ENCODE measurements around the gene C10orf67.
"Not testable (repeated sequence)": the region's sequence is repeated elsewhere in the genome, so short reads cannot be mapped to it uniquely, and the experiment has no call there.

The C10orf67 gene

GRCh38 chr10:23368816-23369640, 24.4 kb upstream of the C10orf67 start:
- Mint-ChIP-seq H3K27ac (peak overlapping the region; percentile 67), H3K9me3 (no peaks in the 10 kb centered on the region), H3K4me3 (peak overlapping the region; percentile 41), H3K27me3 (ENCODE audit: low read depth) (no peaks in the 10 kb centered on the region), H3K36me3 (ENCODE audit: low read depth) (peaks cover 7% of the 10 kb centered on the region), H3K4me1 (ENCODE audit: low read depth) (peaks cover 55% of the 10 kb centered on the region)
- DNase-seq (ENCODE audit: low spot score) = no peak

GRCh38 chr10:23367896-23368595, 23.4 kb upstream of the C10orf67 start:
- Mint-ChIP-seq H3K36me3 (ENCODE audit: low read depth) (peaks cover 7% of the 10 kb centered on the region), H3K27me3 (ENCODE audit: low read depth) (no peaks in the 10 kb centered on the region), H3K27ac (peak overlapping the region; percentile 67), H3K4me1 (ENCODE audit: low read depth) (peaks cover 58% of the 10 kb centered on the region), H3K9me3 (no peaks in the 10 kb centered on the region), H3K4me3 (peak overlapping the region; percentile 41)
- no peak for DNase-seq (ENCODE audit: low spot score)

- H3K9me3 Mint-ChIP-seq; H3K27me3 Mint-ChIP-seq (ENCODE audit: low read depth); H3K27ac Mint-ChIP-seq; H3K36me3 Mint-ChIP-seq (ENCODE audit: low read depth); H3K4me3 Mint-ChIP-seq: not testable (repeated sequence)
- peaks cover 71% of the 10 kb centered on the region for H3K4me1 Mint-ChIP-seq (ENCODE audit: low read depth)
- DNase-seq (ENCODE audit: low spot score) = peak; percentile 50
Observed at GRCh38 chr10:23365417-23366030, 20.9 kb upstream of the C10orf67 start.

- Mint-ChIP-seq H3K9me3 (no peaks in the 10 kb centered on the region), H3K27ac (peak overlapping the region; percentile 95), H3K4me3 (peak overlapping the region; percentile 82), H3K4me1 (ENCODE audit: low read depth) (peaks cover 63% of the 10 kb centered on the region), H3K36me3 (ENCODE audit: low read depth) (peaks cover 5% of the 10 kb centered on the region), H3K27me3 (ENCODE audit: low read depth) (no peaks in the 10 kb centered on the region)
- no peak for DNase-seq (ENCODE audit: low spot score)
Observed at GRCh38 chr10:23364378-23364777, 19.8 kb upstream of the C10orf67 start.

GRCh38 chr10:23363793-23364135, 19.2 kb upstream of the C10orf67 start:
- Mint-ChIP-seq H3K4me3 (peak overlapping the region; percentile 82), H3K9me3 (no peaks in the 10 kb centered on the region), H3K4me1 (ENCODE audit: low read depth) (peaks cover 57% of the 10 kb centered on the region), H3K36me3 (ENCODE audit: low read depth) (peaks cover 5% of the 10 kb centered on the region), H3K27ac (peak overlapping the region; percentile 95), H3K27me3 (ENCODE audit: low read depth) (no peaks in the 10 kb centered on the region)
- DNase-seq (ENCODE audit: low spot score) = no peak

- DNase-seq (ENCODE audit: low spot score) = peak; percentile 40
- H3K4me3 Mint-ChIP-seq = peak overlapping the region; percentile 82
- H3K4me1 Mint-ChIP-seq (ENCODE audit: low read depth) = peaks cover 50% of the 10 kb centered on the region
- peak overlapping the region; percentile 95 for H3K27ac Mint-ChIP-seq
- peaks cover 5% of the 10 kb centered on the region for H3K36me3 Mint-ChIP-seq (ENCODE audit: low read depth)
- H3K9me3 Mint-ChIP-seq = no peaks in the 10 kb centered on the region
- H3K27me3 Mint-ChIP-seq (ENCODE audit: low read depth) = no peaks in the 10 kb centered on the region
Observed at GRCh38 chr10:23362879-23363792, 18.5 kb upstream of the C10orf67 start.

- Mint-ChIP-seq H3K9me3 (no peaks in the 10 kb centered on the region), H3K27me3 (ENCODE audit: low read depth) (no peaks in the 10 kb centered on the region), H3K4me1 (ENCODE audit: low read depth) (peaks cover 43% of the 10 kb centered on the region), H3K36me3 (ENCODE audit: low read depth) (peaks cover 5% of the 10 kb centered on the region), H3K27ac (peak overlapping the region; percentile 71), H3K4me3 (peak overlapping the region; percentile 30)
- no peak for DNase-seq (ENCODE audit: low spot score)
Observed at GRCh38 chr10:23362069-23362830, 17.7 kb upstream of the C10orf67 start.

- no peaks in the 10 kb centered on the region for H3K9me3 Mint-ChIP-seq
- H3K36me3 Mint-ChIP-seq (ENCODE audit: low read depth) = peaks cover 5% of the 10 kb centered on the region
- H3K27me3 Mint-ChIP-seq (ENCODE audit: low read depth) = peaks cover 2% of the 10 kb centered on the region
- no peak for DNase-seq (ENCODE audit: low spot score)
- peaks cover 40% of the 10 kb centered on the region for H3K4me1 Mint-ChIP-seq (ENCODE audit: low read depth)
- no peak overlapping the region for H3K27ac Mint-ChIP-seq
- no peak overlapping the region for H3K4me3 Mint-ChIP-seq
Observed at GRCh38 chr10:23361665-23362064, 17.1 kb upstream of the C10orf67 start.

GRCh38 chr10:23359692-23360380, 15.2 kb upstream of the C10orf67 start:
- no peak for DNase-seq (ENCODE audit: low spot score)
- peaks cover 31% of the 10 kb centered on the region for H3K4me1 Mint-ChIP-seq (ENCODE audit: low read depth)
- no peaks in the 10 kb centered on the region for H3K9me3 Mint-ChIP-seq
- no peak overlapping the region for H3K4me3 Mint-ChIP-seq
- no peak overlapping the region for H3K27ac Mint-ChIP-seq
- peaks cover 6% of the 10 kb centered on the region for H3K27me3 Mint-ChIP-seq (ENCODE audit: low read depth)
- no peaks in the 10 kb centered on the region for H3K36me3 Mint-ChIP-seq (ENCODE audit: low read depth)

- no peaks in the 10 kb centered on the region for H3K9me3 Mint-ChIP-seq
- no peak overlapping the region for H3K27ac Mint-ChIP-seq
- DNase-seq (ENCODE audit: low spot score) = no peak
- H3K27me3 Mint-ChIP-seq (ENCODE audit: low read depth) = peaks cover 6% of the 10 kb centered on the region
- no peak overlapping the region for H3K4me3 Mint-ChIP-seq
- H3K4me1 Mint-ChIP-seq (ENCODE audit: low read depth) = peaks cover 16% of the 10 kb centered on the region
- H3K36me3 Mint-ChIP-seq (ENCODE audit: low read depth) = no peaks in the 10 kb centered on the region
Observed at GRCh38 chr10:23358357-23358756, 13.8 kb upstream of the C10orf67 start.

- Mint-ChIP-seq H3K27ac (no peak overlapping the region), H3K9me3 (no peaks in the 10 kb centered on the region), H3K36me3 (ENCODE audit: low read depth) (no peaks in the 10 kb centered on the region)
Observed at GRCh38 chr10:23354630-23355279, 10.2 kb upstream of the C10orf67 start.

GRCh38 chr10:23351926-23352519, 7.4 kb upstream of the C10orf67 start:
- Mint-ChIP-seq H3K4me3 (no peak overlapping the region), H3K27ac (no peak overlapping the region), H3K9me3 (no peaks in the 10 kb centered on the region), H3K36me3 (ENCODE audit: low read depth) (no peaks in the 10 kb centered on the region), H3K27me3 (ENCODE audit: low read depth) (peaks cover 13% of the 10 kb centered on the region), H3K4me1 (ENCODE audit: low read depth) (no peaks in the 10 kb centered on the region)
- no peak for DNase-seq (ENCODE audit: low spot score)

More at GRCh38 chr10:23354630-23355279, 10.2 kb upstream of the C10orf67 start:
- no peak for DNase-seq (ENCODE audit: low spot score)
- peaks cover 13% of the 10 kb centered on the region for H3K27me3 Mint-ChIP-seq (ENCODE audit: low read depth)
- no peaks in the 10 kb centered on the region for H3K4me1 Mint-ChIP-seq (ENCODE audit: low read depth)
- no peak overlapping the region for H3K4me3 Mint-ChIP-seq
